Endothelial cell of umbilical vein (primary cell): Measurements from ENCODE around the gene LIN7B.

Source experiments
- EZH2 ChIP-seq: IDR thresholded peaks from 2 replicates; pipeline ENCODE4 v1.6.1; 2012; ENCODE audit warnings: borderline replicate concordance, low read depth, mild to moderate bottlenecking, moderate library complexity, low read length, inconsistent platforms; ENCODE audit not compliant: severe bottlenecking
- POLR2A ChIP-seq: IDR thresholded peaks from 2 replicates; pipeline ENCODE4 v1.6.1; 2012; ENCODE audit warnings: low read depth, mild to moderate bottlenecking, control low read depth, low read length
- POLR2AphosphoS5 ChIP-seq: IDR thresholded peaks from 2 replicates; pipeline ENCODE4 v1.6.1; 2012; ENCODE audit warnings: low read depth, mild to moderate bottlenecking, control low read depth, low read length, moderate library complexity; ENCODE audit not compliant: insufficient read depth
- TF ChIP-seq, protein P1 (sequence below), 2 donors: IDR thresholded peaks; 1 replicate in 1 of 2; 2 replicates in 1 of 2; pipeline ENCODE4 v1.5.1; 2011; ENCODE audit warnings: low read length in 2 of 2, mild to moderate bottlenecking in 2 of 2, moderate library complexity in 2 of 2, control low read depth in 1 of 2, inconsistent platforms in 1 of 2, low read depth in 1 of 2; ENCODE audit not compliant: insufficient read depth in 1 of 2; ENCODE audit errors: extremely low read depth in 1 of 2

DNA sequence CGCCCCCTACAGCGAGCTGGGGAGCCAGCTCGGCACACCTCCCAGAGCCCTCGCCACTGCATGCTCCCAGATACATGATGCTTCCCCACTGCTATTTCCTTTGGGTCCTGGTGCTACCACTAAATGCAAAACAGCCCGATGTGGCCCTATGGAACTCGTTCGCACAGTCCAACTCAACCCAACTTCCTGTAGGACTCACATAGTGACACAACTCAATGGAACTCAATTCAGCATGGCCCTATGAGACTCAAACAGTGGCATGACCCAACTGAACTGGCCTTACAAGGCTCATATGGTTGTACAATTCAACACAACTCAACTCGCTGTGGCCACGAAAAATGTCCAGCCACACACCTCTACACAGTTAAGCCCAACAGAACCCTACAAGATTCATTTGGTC, 45.1 kb upstream of the LIN7B start:
- no peak for TF ChIP-seq POLR2A
- TF ChIP-seq, protein P1, sequence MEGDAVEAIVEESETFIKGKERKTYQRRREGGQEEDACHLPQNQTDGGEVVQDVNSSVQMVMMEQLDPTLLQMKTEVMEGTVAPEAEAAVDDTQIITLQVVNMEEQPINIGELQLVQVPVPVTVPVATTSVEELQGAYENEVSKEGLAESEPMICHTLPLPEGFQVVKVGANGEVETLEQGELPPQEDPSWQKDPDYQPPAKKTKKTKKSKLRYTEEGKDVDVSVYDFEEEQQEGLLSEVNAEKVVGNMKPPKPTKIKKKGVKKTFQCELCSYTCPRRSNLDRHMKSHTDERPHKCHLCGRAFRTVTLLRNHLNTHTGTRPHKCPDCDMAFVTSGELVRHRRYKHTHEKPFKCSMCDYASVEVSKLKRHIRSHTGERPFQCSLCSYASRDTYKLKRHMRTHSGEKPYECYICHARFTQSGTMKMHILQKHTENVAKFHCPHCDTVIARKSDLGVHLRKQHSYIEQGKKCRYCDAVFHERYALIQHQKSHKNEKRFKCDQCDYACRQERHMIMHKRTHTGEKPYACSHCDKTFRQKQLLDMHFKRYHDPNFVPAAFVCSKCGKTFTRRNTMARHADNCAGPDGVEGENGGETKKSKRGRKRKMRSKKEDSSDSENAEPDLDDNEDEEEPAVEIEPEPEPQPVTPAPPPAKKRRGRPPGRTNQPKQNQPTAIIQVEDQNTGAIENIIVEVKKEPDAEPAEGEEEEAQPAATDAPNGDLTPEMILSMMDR (IDR thresholded peaks at IDR 0.05; ENCODE audit: extremely low read depth in 1 of 2, insufficient read depth in 1 of 2, low read depth in 1 of 2, low read length in 2 of 2): no peak
- TF ChIP-seq POLR2AphosphoS5: no peak
- TF ChIP-seq EZH2: no peak
